Measurements from ENCODE around the gene TBC1D32. TPM values are rescaled to one million over a fixed set of nuclear protein-coding genes. Genes with fewer than 3 reads are reported as not detected.

TBC1D32 gene
- total RNA-seq, 2 experiments from 2014 or later = 9.4 to 9.8 TPM

GRCh38 chr6:121333196-121333595 lies 1.1 kb downstream of the TBC1D32 start:
- TF ChIP-seq, protein P1, sequence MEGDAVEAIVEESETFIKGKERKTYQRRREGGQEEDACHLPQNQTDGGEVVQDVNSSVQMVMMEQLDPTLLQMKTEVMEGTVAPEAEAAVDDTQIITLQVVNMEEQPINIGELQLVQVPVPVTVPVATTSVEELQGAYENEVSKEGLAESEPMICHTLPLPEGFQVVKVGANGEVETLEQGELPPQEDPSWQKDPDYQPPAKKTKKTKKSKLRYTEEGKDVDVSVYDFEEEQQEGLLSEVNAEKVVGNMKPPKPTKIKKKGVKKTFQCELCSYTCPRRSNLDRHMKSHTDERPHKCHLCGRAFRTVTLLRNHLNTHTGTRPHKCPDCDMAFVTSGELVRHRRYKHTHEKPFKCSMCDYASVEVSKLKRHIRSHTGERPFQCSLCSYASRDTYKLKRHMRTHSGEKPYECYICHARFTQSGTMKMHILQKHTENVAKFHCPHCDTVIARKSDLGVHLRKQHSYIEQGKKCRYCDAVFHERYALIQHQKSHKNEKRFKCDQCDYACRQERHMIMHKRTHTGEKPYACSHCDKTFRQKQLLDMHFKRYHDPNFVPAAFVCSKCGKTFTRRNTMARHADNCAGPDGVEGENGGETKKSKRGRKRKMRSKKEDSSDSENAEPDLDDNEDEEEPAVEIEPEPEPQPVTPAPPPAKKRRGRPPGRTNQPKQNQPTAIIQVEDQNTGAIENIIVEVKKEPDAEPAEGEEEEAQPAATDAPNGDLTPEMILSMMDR (IDR thresholded peaks at IDR 0.05) = no peak
- Histone ChIP-seq H3K27me3 (ENCODE audit: control insufficient read depth in 1 of 2, insufficient read depth in 2 of 2, low read length in 2 of 2) (no peaks in the 10 kb centered on the region), H3K4me1 (ENCODE audit: insufficient read depth, low read length) (peaks cover 15% of the 10 kb centered on the region), H3K27ac (ENCODE audit: low read depth in 1 of 2, low read length in 2 of 2) (no peak overlapping the region), H3K36me3 (ENCODE audit: insufficient read depth, low read length) (no peaks in the 10 kb centered on the region), H3K4me3 (ENCODE audit: low read length) (no peak overlapping the region), H3K9me3 (ENCODE audit: control insufficient read depth in 1 of 2, insufficient read depth in 1 of 2, low read length in 2 of 2) (no peaks in the 10 kb centered on the region)
- CTCF ChIA-PET = no interaction called here
- Mint-ChIP-seq H3K4me3 (peak overlapping the region; percentile 97), H3K36me3 (ENCODE audit: low read depth) (peaks cover 14% of the 10 kb centered on the region), H3K27ac (peak overlapping the region; percentile 98), H3K9me3 (no peaks in the 10 kb centered on the region), H3K4me1 (ENCODE audit: low read depth) (peaks cover 44% of the 10 kb centered on the region), H3K27me3 (no peaks in the 10 kb centered on the region)
- POLR2A ChIA-PET = no interaction called here
- intact Hi-C loops (cut with DNase I, micrococcal nuclease) = loop anchor here in 1 of 2 experiments (10.0 kb wide), 3 partner anchors 1072 to 1988 kb away; partner anchors contain the start of genes MAN1A1 and SERINC1
- no peak for DNase-seq
- no peak for ATAC-seq (ENCODE audit: poor library complexity)

GRCh38 chr6:121330516-121330915 lies 3.8 kb downstream of the TBC1D32 start:
- H3K4me3 ChIP-seq (ENCODE audit: low read length) = no peak overlapping the region
- H3K27ac Mint-ChIP-seq = no peak overlapping the region
- ATAC-seq (ENCODE audit: poor library complexity) (no peak), DNase-seq (no peak)
- H3K4me1 ChIP-seq (ENCODE audit: insufficient read depth, low read length) = peaks cover 15% of the 10 kb centered on the region
- TF ChIP-seq, protein P1 (IDR thresholded peaks at IDR 0.05) = no peak
- H3K27ac ChIP-seq (ENCODE audit: low read depth in 1 of 2, low read length in 2 of 2) = no peak overlapping the region
- no peaks in the 10 kb centered on the region for H3K9me3 Mint-ChIP-seq
- no peaks in the 10 kb centered on the region for H3K36me3 ChIP-seq (ENCODE audit: insufficient read depth, low read length)
- H3K9me3 ChIP-seq (ENCODE audit: control insufficient read depth in 1 of 2, insufficient read depth in 1 of 2, low read length in 2 of 2) = no peaks in the 10 kb centered on the region
- no peaks in the 10 kb centered on the region for H3K27me3 Mint-ChIP-seq
- intact Hi-C loops (cut with DNase I, micrococcal nuclease) = loop anchor here in 1 of 2 experiments (10.0 kb wide), 3 partner anchors 1074 to 1986 kb away; partner anchors contain the start of genes MAN1A1 and SERINC1
- H3K4me3 Mint-ChIP-seq = no peak overlapping the region
- ChIA-PET CTCF (no interaction called here), POLR2A (no interaction called here)
- H3K4me1 Mint-ChIP-seq (ENCODE audit: low read depth) = peaks cover 44% of the 10 kb centered on the region
- H3K36me3 Mint-ChIP-seq (ENCODE audit: low read depth) = peaks cover 14% of the 10 kb centered on the region
- no peaks in the 10 kb centered on the region for H3K27me3 ChIP-seq (ENCODE audit: control insufficient read depth in 1 of 2, insufficient read depth in 2 of 2, low read length in 2 of 2)

GRCh38 chr6:121321282-121321681 lies 13.0 kb downstream of the TBC1D32 start:
- no peaks in the 10 kb centered on the region for H3K27me3 ChIP-seq (ENCODE audit: control insufficient read depth in 1 of 2, insufficient read depth in 2 of 2, low read length in 2 of 2)
- Mint-ChIP-seq H3K36me3 (ENCODE audit: low read depth) (peaks cover 25% of the 10 kb centered on the region), H3K4me3 (no peak overlapping the region), H3K27ac (no peak overlapping the region), H3K9me3 (no peaks in the 10 kb centered on the region), H3K4me1 (ENCODE audit: low read depth) (no peaks in the 10 kb centered on the region), H3K27me3 (no peaks in the 10 kb centered on the region)
- no peak overlapping the region for H3K27ac ChIP-seq (ENCODE audit: low read depth in 1 of 2, low read length in 2 of 2)
- CTCF ChIA-PET = no interaction called here
- H3K4me1 ChIP-seq (ENCODE audit: insufficient read depth, low read length) = no peaks in the 10 kb centered on the region
- no peak for ATAC-seq (ENCODE audit: poor library complexity)
- peaks cover 3% of the 10 kb centered on the region for H3K36me3 ChIP-seq (ENCODE audit: insufficient read depth, low read length)
- TF ChIP-seq, protein P1 (IDR thresholded peaks at IDR 0.05) = no peak
- H3K4me3 ChIP-seq (ENCODE audit: low read length) = no peak overlapping the region
- no peaks in the 10 kb centered on the region for H3K9me3 ChIP-seq (ENCODE audit: control insufficient read depth in 1 of 2, insufficient read depth in 1 of 2, low read length in 2 of 2)
- POLR2A ChIA-PET = interaction anchor here (0.6 to 0.7 kb wide), 2 partner anchors 14 to 1105 kb away, joined by 3 to 4 read pairs; no protein-coding TSS in a partner anchor
- no peak for DNase-seq
- intact Hi-C loops (cut with DNase I, micrococcal nuclease) = no loop called here

Measured in CD4-positive, alpha-beta T cell (primary cell).